Omental fat pad (tissue), 4 donors: Measurements from ENCODE around the gene NMT1. TPM values are rescaled to one million over a fixed set of nuclear protein-coding genes. Genes with fewer than 3 reads are reported as not detected.

Experiments
- ATAC-seq: fragments of 150-250 bp; one replicate; pipeline ENCODE4 v1.9.1; 2016; ENCODE audit warnings: mild to moderate bottlenecking, moderate library complexity; ENCODE audit not compliant: low FRiP score
- DNase-seq: peaks from one replicate; pipeline ENCODE4 v3.0.0-alpha.2; 2019; ENCODE audit warnings: low spot score
- CTCF ChIP-seq, 3 donors: fragments of 450-650 bp; IDR thresholded peaks; one replicate each; pipeline ENCODE4 v1.5.1; 2016 to 2017; ENCODE audit warnings: antibody characterized with exemption in 3 of 3, mild to moderate bottlenecking in 3 of 3, moderate library complexity in 2 of 3
- total RNA-seq, 4 donors: library from RNA; depleted of rRNA; stranded (reverse); fragments of >200 nt; gene quantifications; one replicate each; pipeline ENCODE4 v1.1.0, GENCODE V29; 2016

NMT1 gene
- total RNA-seq, 4 donors from 2014 or later, result 57.3 to 101 (median 78.1) TPM

GRCh38 chr17:45092911-45093430, 31.9 kb downstream of the NMT1 start:
- ATAC-seq (peak; percentile 98), DNase-seq (peak; percentile 62)
- no peak for TF ChIP-seq CTCF (IDR thresholded peaks at IDR 0.05)

- ATAC-seq (peak; percentile 10), DNase-seq (no peak)
- no peak for TF ChIP-seq CTCF (IDR thresholded peaks at IDR 0.05)
Observed at GRCh38 chr17:45093444-45094110, 32.5 kb downstream of the NMT1 start.

GRCh38 chr17:45096141-45096540, 35.0 kb downstream of the NMT1 start:
- peak in 1 of 3 donors; percentile 20 for TF ChIP-seq CTCF (IDR thresholded peaks at IDR 0.05)
- no peak for ATAC-seq
- no peak for DNase-seq

GRCh38 chr17:45096926-45097325, 35.8 kb downstream of the NMT1 start:
- DNase-seq (no peak), ATAC-seq (no peak)
- no peak for TF ChIP-seq CTCF (IDR thresholded peaks at IDR 0.05)

- TF ChIP-seq CTCF (IDR thresholded peaks at IDR 0.05), result no peak
- DNase-seq (no peak), ATAC-seq (peak; percentile 29)
Observed at GRCh38 chr17:45098081-45098868, 37.2 kb downstream of the NMT1 start.

GRCh38 chr17:45098869-45099616, 37.9 kb downstream of the NMT1 start:
- DNase-seq, result peak; percentile 89
- TF ChIP-seq CTCF (IDR thresholded peaks at IDR 0.05), result peak in 1 of 3 donors; percentile 85

More at GRCh38 chr17:45098869-45099616, 37.9 kb downstream of the NMT1 start:
- peak; percentile 81 for ATAC-seq
